ENCODE data around the gene GNAS. TPM values are rescaled to one million over a fixed set of nuclear protein-coding genes. Genes with fewer than 3 reads are reported as not detected.

Gene GNAS
- total RNA-seq, 1 donor from 2014 or later, result 746 TPM

GRCh38 chr20:58832457-58832856, 20.1 kb upstream of the GNAS start:
- intact Hi-C loops (cut with DNase I), result no loop called here
- Histone ChIP-seq H3K27me3 (no peaks in the 10 kb centered on the region), H3K9me3 (no peaks in the 10 kb centered on the region), H3K36me3 (no peaks in the 10 kb centered on the region), H3K27ac (no peak overlapping the region), H3K4me3 (no peak overlapping the region), H3K4me1 (no peaks in the 10 kb centered on the region)
- DNase-seq (no peak), ATAC-seq (no peak)
- TF ChIP-seq CTCF (IDR thresholded peaks at IDR 0.05), result no peak

GRCh38 chr20:58833921-58834320, 18.6 kb upstream of the GNAS start:
- intact Hi-C loops (cut with DNase I), result no loop called here

GRCh38 chr20:58835231-58835630, 17.3 kb upstream of the GNAS start:
- Histone ChIP-seq H3K4me3 (no peak overlapping the region), H3K27ac (no peak overlapping the region), H3K9me3 (no peaks in the 10 kb centered on the region), H3K36me3 (no peaks in the 10 kb centered on the region), H3K4me1 (no peaks in the 10 kb centered on the region), H3K27me3 (peaks cover 16% of the 10 kb centered on the region)
- intact Hi-C loops (cut with DNase I), result no loop called here
- ATAC-seq, result no peak
- no peak for DNase-seq
- no peak for TF ChIP-seq CTCF (IDR thresholded peaks at IDR 0.05)

More at GRCh38 chr20:58833921-58834320, 18.6 kb upstream of the GNAS start:
- Histone ChIP-seq H3K36me3 (no peaks in the 10 kb centered on the region), H3K27me3 (peaks cover 3% of the 10 kb centered on the region), H3K27ac (no peak overlapping the region), H3K4me3 (no peak overlapping the region), H3K9me3 (no peaks in the 10 kb centered on the region), H3K4me1 (no peaks in the 10 kb centered on the region)
- DNase-seq (no peak), ATAC-seq (no peak)
- TF ChIP-seq CTCF (IDR thresholded peaks at IDR 0.05), result no peak

- Histone ChIP-seq H3K9me3 (no peaks in the 10 kb centered on the region), H3K4me1 (no peaks in the 10 kb centered on the region), H3K27ac (no peak overlapping the region), H3K4me3 (no peak overlapping the region), H3K27me3 (peaks cover 31% of the 10 kb centered on the region), H3K36me3 (no peaks in the 10 kb centered on the region)
- intact Hi-C loops (cut with DNase I), result no loop called here
- DNase-seq (no peak), ATAC-seq (no peak)
- no peak for TF ChIP-seq CTCF (IDR thresholded peaks at IDR 0.05)
Measured at GRCh38 chr20:58836616-58837204, 15.8 kb upstream of the GNAS start.

GRCh38 chr20:58837717-58838116, 14.8 kb upstream of the GNAS start:
- H3K4me3 ChIP-seq, result no peak overlapping the region
- H3K27ac ChIP-seq, result no peak overlapping the region
- peaks cover 33% of the 10 kb centered on the region for H3K27me3 ChIP-seq
- H3K9me3 ChIP-seq, result no peaks in the 10 kb centered on the region
- no peak for ATAC-seq
- no peaks in the 10 kb centered on the region for H3K4me1 ChIP-seq
- no peak for DNase-seq
- intact Hi-C loops (cut with DNase I), result no loop called here
- no peak for TF ChIP-seq CTCF (IDR thresholded peaks at IDR 0.05)
- no peaks in the 10 kb centered on the region for H3K36me3 ChIP-seq

- Histone ChIP-seq H3K27ac (no peak overlapping the region), H3K4me1 (no peaks in the 10 kb centered on the region), H3K27me3 (peaks cover 33% of the 10 kb centered on the region), H3K36me3 (no peaks in the 10 kb centered on the region), H3K9me3 (no peaks in the 10 kb centered on the region), H3K4me3 (no peak overlapping the region)
- DNase-seq, result no peak
- intact Hi-C loops (cut with DNase I), result no loop called here
- TF ChIP-seq CTCF (IDR thresholded peaks at IDR 0.05), result no peak
- ATAC-seq, result no peak
Measured at GRCh38 chr20:58838174-58838573, 14.3 kb upstream of the GNAS start.
